GM23338 (cell line): ENCODE results near the gene ADGRF1. TPM values are rescaled to one million over a fixed set of nuclear protein-coding genes. Genes with fewer than 3 reads are reported as not detected.

ENCODE experiments used
- ATAC-seq: fragments of 200-7000 bp; cut with Tn5 transposase; 3 replicates; pipeline ENCODE4 v1.9.1; 2020
- DNase-seq: peaks from one replicate; pipeline ENCODE4 v3.0.0-alpha.2; 2015; ENCODE audit warnings: low spot score
- H2AFZ ChIP-seq: fragments of 200-600 bp; sonication (generic); 2 replicates; pipeline ENCODE4 v1.8.0; 2016; ENCODE audit warnings: antibody characterized with exemption, mild to moderate bottlenecking, moderate library complexity
- H3F3A ChIP-seq: fragments of 200-600 bp; sonication (generic); replicated peaks from 2 replicates; pipeline ENCODE4 v1.8.0; 2017; ENCODE audit warnings: antibody characterized with exemption, mixed run types, low read depth
- H3K27ac ChIP-seq: fragments of 200-600 bp; sonication (generic); 2 replicates; pipeline ENCODE4 v1.6.1; 2016; ENCODE audit warnings: low read depth
- H3K27me3 ChIP-seq: fragments of 200-600 bp; sonication (generic); 2 replicates; pipeline ENCODE4 v1.8.0; 2016; ENCODE audit warnings: mild to moderate bottlenecking, mixed run types, moderate library complexity; ENCODE audit not compliant: insufficient read depth
- H3K36me3 ChIP-seq: fragments of 200-600 bp; sonication (generic); 2 replicates; pipeline ENCODE4 v1.8.0; 2016; ENCODE audit warnings: mild to moderate bottlenecking; ENCODE audit not compliant: insufficient read depth
- H3K4me1 ChIP-seq: fragments of 200-600 bp; sonication (generic); 2 replicates; pipeline ENCODE4 v1.8.0; 2016; ENCODE audit warnings: mild to moderate bottlenecking, moderate library complexity; ENCODE audit not compliant: insufficient read depth
- H3K4me2 ChIP-seq: fragments of 200-600 bp; sonication (generic); 2 replicates; pipeline ENCODE4 v1.7.1; 2017; ENCODE audit warnings: mixed run types
- H3K4me3 ChIP-seq: fragments of 200-600 bp; sonication (generic); 2 replicates; pipeline ENCODE4 v1.6.1; 2016; ENCODE audit warnings: mixed run types
- H3K79me2 ChIP-seq: fragments of 200-600 bp; sonication (generic); replicated peaks from 2 replicates; pipeline ENCODE4 v1.8.0; 2017; ENCODE audit warnings: mild to moderate bottlenecking; ENCODE audit not compliant: insufficient read depth
- H3K9me2 ChIP-seq: fragments of 200-600 bp; sonication (generic); 2 replicates; pipeline ENCODE4 v1.8.0; 2017; ENCODE audit not compliant: insufficient read depth
- H4K20me1 ChIP-seq: fragments of 200-600 bp; sonication (generic); replicated peaks from 2 replicates; pipeline ENCODE4 v1.8.0; 2017; ENCODE audit warnings: mild to moderate bottlenecking; ENCODE audit not compliant: insufficient read depth
- H3K27ac Mint-ChIP-seq: 2 replicates; pipeline ENCODE4 v1.8.0; 2020; ENCODE audit warnings: inconsistent platforms, mild to moderate bottlenecking, moderate library complexity, mixed read lengths
- H3K27me3 Mint-ChIP-seq: 3 replicates; pipeline ENCODE4 v1.8.0; 2022; ENCODE audit warnings: low read depth, mild to moderate bottlenecking, moderate library complexity, mixed read lengths, inconsistent platforms; ENCODE audit not compliant: insufficient read depth, poor library complexity
- H3K36me3 Mint-ChIP-seq: 3 replicates; pipeline ENCODE4 v1.8.0; 2021; ENCODE audit warnings: low read depth, mild to moderate bottlenecking, inconsistent platforms, moderate library complexity, mixed read lengths
- H3K4me1 Mint-ChIP-seq: 3 replicates; pipeline ENCODE4 v1.8.0; 2020; ENCODE audit warnings: mild to moderate bottlenecking, inconsistent platforms, mixed read lengths
- H3K4me3 Mint-ChIP-seq: 3 replicates; pipeline ENCODE4 v1.8.0; 2021; ENCODE audit warnings: moderate library complexity, mild to moderate bottlenecking, inconsistent platforms, mixed read lengths
- H3K9me3 Mint-ChIP-seq: 3 replicates; pipeline ENCODE4 v1.8.0; 2020; ENCODE audit warnings: moderate library complexity, mild to moderate bottlenecking, inconsistent platforms, mixed read lengths
- EZH2phosphoT487 ChIP-seq: fragments of 200-600 bp; sonication (generic); IDR thresholded peaks from one replicate; pipeline ENCODE4 v1.8.1; 2018; ENCODE audit warnings: antibody characterized with exemption; ENCODE audit not compliant: unreplicated experiment
- JUNB ChIP-seq: IDR thresholded peaks from one replicate; pipeline ENCODE4 v1.6.1; 2016; ENCODE audit warnings: antibody characterized with exemption; ENCODE audit not compliant: unreplicated experiment
- NANOG ChIP-seq: IDR thresholded peaks from 2 replicates; pipeline ENCODE4 v1.6.1; 2016; ENCODE audit warnings: antibody characterized with exemption, borderline replicate concordance
- POLR2AphosphoS5 ChIP-seq: IDR thresholded peaks from 2 replicates; pipeline ENCODE4 v1.6.1; 2016; ENCODE audit warnings: antibody characterized with exemption, low read depth
- STAT1 ChIP-seq: IDR thresholded peaks from one replicate; pipeline ENCODE4 v1.6.1; 2016; ENCODE audit warnings: antibody characterized with exemption; ENCODE audit not compliant: unreplicated experiment
- ZNF114 ChIP-seq: fragments of 250-450 bp; sonication (Bioruptor Pico); IDR thresholded peaks from 2 replicates; pipeline ENCODE4 v1.5.0; 2020; ENCODE audit warnings: mild to moderate bottlenecking, moderate library complexity
- polyA plus RNA-seq: library from polyadenylated mRNA; unstranded; fragments of >200 nt; fragmentation: Nextera tagmentation; extraction: Ambion mirVana; gene quantifications from 2 replicates; pipeline ENCODE4 v1.2.1, GENCODE V29; 2016
- total RNA-seq: library from RNA; depleted of rRNA; stranded (reverse); fragments of >200 nt; shearing (Covaris generic); gene quantifications from 2 replicates; pipeline ENCODE4 v1.2.3, GENCODE V29; 2014
- TF ChIP-seq, protein P1 (sequence below): IDR thresholded peaks from one replicate; pipeline ENCODE4 v1.6.1; 2018; ENCODE audit warnings: antibody characterized with exemption; ENCODE audit not compliant: unreplicated experiment
- TF ChIP-seq, protein P2 (sequence below), 2 experiments: fragments of 200-600 bp in 1 of 2; sonication (generic) in 1 of 2; conservative IDR thresholded peaks; 2 replicates each; pipeline versions ENCODE4 v1.5.1 to v1.6.1; 2016 to 2017; ENCODE audit warnings: antibody characterized with exemption in 2 of 2, low read depth in 2 of 2, mild to moderate bottlenecking in 2 of 2, moderate library complexity in 1 of 2
- TF ChIP-seq, protein P3 (sequence below): IDR thresholded peaks from 2 replicates; pipeline ENCODE4 v1.6.1; 2016; ENCODE audit warnings: antibody characterized with exemption
- TF ChIP-seq, protein P4 (sequence below): fragments of 250-450 bp; sonication (Bioruptor Pico); IDR thresholded peaks from 2 replicates; pipeline ENCODE4 v1.5.0; 2020; ENCODE audit warnings: mild to moderate bottlenecking, moderate library complexity

The ADGRF1 gene
- total and polyA plus RNA-seq, 2 experiments from 2014 or later = not detected

DNA sequence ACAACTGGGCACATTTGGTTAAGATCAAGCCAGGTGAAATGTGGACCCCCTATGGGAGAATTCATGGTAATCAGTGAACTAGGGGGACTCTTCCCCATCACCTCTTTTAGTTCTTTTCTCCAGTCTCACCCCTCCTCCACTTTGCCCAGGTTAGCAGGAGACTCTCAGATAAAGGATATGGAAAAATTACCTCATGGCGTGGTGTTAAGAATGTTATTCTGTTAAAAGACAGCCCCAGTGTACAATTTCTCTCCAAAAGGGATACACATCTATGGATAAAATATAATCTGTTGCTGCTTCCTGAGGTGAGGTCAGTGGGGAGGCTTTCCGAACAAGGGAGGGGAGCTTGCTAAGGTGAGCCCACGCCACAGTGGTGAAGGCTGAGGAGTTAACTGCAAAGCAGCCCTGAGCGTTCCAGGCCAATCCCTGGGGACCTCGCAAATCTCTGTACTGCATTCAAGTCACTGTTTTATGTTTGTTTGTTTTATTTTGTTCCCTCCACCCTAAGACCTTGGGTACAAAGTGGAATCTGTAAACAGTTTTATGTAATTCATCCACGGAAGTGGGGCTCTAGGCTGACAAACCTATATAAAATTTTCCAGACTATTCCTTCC, 52.0 kb downstream of the ADGRF1 start (continued):
- no peak for TF ChIP-seq NANOG
- TF ChIP-seq, protein P1, sequence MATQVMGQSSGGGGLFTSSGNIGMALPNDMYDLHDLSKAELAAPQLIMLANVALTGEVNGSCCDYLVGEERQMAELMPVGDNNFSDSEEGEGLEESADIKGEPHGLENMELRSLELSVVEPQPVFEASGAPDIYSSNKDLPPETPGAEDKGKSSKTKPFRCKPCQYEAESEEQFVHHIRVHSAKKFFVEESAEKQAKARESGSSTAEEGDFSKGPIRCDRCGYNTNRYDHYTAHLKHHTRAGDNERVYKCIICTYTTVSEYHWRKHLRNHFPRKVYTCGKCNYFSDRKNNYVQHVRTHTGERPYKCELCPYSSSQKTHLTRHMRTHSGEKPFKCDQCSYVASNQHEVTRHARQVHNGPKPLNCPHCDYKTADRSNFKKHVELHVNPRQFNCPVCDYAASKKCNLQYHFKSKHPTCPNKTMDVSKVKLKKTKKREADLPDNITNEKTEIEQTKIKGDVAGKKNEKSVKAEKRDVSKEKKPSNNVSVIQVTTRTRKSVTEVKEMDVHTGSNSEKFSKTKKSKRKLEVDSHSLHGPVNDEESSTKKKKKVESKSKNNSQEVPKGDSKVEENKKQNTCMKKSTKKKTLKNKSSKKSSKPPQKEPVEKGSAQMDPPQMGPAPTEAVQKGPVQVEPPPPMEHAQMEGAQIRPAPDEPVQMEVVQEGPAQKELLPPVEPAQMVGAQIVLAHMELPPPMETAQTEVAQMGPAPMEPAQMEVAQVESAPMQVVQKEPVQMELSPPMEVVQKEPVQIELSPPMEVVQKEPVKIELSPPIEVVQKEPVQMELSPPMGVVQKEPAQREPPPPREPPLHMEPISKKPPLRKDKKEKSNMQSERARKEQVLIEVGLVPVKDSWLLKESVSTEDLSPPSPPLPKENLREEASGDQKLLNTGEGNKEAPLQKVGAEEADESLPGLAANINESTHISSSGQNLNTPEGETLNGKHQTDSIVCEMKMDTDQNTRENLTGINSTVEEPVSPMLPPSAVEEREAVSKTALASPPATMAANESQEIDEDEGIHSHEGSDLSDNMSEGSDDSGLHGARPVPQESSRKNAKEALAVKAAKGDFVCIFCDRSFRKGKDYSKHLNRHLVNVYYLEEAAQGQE = no peak
- no peak for TF ChIP-seq EZH2phosphoT487
- TF ChIP-seq, protein P2, sequence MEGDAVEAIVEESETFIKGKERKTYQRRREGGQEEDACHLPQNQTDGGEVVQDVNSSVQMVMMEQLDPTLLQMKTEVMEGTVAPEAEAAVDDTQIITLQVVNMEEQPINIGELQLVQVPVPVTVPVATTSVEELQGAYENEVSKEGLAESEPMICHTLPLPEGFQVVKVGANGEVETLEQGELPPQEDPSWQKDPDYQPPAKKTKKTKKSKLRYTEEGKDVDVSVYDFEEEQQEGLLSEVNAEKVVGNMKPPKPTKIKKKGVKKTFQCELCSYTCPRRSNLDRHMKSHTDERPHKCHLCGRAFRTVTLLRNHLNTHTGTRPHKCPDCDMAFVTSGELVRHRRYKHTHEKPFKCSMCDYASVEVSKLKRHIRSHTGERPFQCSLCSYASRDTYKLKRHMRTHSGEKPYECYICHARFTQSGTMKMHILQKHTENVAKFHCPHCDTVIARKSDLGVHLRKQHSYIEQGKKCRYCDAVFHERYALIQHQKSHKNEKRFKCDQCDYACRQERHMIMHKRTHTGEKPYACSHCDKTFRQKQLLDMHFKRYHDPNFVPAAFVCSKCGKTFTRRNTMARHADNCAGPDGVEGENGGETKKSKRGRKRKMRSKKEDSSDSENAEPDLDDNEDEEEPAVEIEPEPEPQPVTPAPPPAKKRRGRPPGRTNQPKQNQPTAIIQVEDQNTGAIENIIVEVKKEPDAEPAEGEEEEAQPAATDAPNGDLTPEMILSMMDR (conservative IDR thresholded peaks at IDR 0.05; ENCODE audit: low read depth in 2 of 2) = no peak
- TF ChIP-seq, protein P3, sequence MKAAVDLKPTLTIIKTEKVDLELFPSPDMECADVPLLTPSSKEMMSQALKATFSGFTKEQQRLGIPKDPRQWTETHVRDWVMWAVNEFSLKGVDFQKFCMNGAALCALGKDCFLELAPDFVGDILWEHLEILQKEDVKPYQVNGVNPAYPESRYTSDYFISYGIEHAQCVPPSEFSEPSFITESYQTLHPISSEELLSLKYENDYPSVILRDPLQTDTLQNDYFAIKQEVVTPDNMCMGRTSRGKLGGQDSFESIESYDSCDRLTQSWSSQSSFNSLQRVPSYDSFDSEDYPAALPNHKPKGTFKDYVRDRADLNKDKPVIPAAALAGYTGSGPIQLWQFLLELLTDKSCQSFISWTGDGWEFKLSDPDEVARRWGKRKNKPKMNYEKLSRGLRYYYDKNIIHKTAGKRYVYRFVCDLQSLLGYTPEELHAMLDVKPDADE = no peak

DNA sequence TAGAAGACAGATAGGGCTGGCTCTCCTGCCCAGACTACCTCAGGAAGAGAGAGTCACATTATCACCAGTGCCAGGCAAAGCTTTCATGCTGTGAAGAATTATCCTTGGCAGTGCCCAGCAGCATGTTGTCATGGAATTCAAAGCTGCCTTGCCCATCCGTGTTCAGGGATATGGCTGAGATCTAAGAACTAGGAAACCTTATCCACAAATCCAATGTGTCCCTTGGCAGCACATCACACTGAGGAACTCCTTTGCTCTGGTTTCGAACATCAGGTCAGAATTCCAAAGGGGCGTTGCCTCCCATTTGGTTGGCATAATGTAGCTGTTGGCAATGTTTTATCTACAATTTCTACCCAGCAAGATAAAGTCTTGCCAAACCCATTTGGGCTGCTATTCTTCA, 52.7 kb downstream of the ADGRF1 start:
- no peaks in the 10 kb centered on the region for H3K27me3 ChIP-seq
- H3K9me2 ChIP-seq = no peaks in the 10 kb centered on the region
- H3F3A ChIP-seq = no peaks in the 10 kb centered on the region
- no peaks in the 10 kb centered on the region for H4K20me1 ChIP-seq
- H3K36me3 ChIP-seq = no peaks in the 10 kb centered on the region
- H3K79me2 ChIP-seq = no peaks in the 10 kb centered on the region
- Mint-ChIP-seq H3K27ac (no peak overlapping the region), H3K4me1 (no peaks in the 10 kb centered on the region), H3K36me3 (no peaks in the 10 kb centered on the region), H3K4me3 (no peak overlapping the region), H3K27me3 (peaks cover 7% of the 10 kb centered on the region), H3K9me3 (no peaks in the 10 kb centered on the region)
- no peaks in the 10 kb centered on the region for H3K4me1 ChIP-seq
- no peak for DNase-seq
- no peak overlapping the region for H3K4me3 ChIP-seq
- no peak overlapping the region for H3K27ac ChIP-seq
- no peak overlapping the region for H3K4me2 ChIP-seq
- H2AFZ ChIP-seq = no peak overlapping the region
- ATAC-seq = no peak
- TF ChIP-seq NANOG (no peak), STAT1 (no peak), JUNB (no peak), ZNF114 (CRISPR knock-in tag) (no peak), POLR2AphosphoS5 (no peak), EZH2phosphoT487 (no peak)
- TF ChIP-seq, protein P4, sequence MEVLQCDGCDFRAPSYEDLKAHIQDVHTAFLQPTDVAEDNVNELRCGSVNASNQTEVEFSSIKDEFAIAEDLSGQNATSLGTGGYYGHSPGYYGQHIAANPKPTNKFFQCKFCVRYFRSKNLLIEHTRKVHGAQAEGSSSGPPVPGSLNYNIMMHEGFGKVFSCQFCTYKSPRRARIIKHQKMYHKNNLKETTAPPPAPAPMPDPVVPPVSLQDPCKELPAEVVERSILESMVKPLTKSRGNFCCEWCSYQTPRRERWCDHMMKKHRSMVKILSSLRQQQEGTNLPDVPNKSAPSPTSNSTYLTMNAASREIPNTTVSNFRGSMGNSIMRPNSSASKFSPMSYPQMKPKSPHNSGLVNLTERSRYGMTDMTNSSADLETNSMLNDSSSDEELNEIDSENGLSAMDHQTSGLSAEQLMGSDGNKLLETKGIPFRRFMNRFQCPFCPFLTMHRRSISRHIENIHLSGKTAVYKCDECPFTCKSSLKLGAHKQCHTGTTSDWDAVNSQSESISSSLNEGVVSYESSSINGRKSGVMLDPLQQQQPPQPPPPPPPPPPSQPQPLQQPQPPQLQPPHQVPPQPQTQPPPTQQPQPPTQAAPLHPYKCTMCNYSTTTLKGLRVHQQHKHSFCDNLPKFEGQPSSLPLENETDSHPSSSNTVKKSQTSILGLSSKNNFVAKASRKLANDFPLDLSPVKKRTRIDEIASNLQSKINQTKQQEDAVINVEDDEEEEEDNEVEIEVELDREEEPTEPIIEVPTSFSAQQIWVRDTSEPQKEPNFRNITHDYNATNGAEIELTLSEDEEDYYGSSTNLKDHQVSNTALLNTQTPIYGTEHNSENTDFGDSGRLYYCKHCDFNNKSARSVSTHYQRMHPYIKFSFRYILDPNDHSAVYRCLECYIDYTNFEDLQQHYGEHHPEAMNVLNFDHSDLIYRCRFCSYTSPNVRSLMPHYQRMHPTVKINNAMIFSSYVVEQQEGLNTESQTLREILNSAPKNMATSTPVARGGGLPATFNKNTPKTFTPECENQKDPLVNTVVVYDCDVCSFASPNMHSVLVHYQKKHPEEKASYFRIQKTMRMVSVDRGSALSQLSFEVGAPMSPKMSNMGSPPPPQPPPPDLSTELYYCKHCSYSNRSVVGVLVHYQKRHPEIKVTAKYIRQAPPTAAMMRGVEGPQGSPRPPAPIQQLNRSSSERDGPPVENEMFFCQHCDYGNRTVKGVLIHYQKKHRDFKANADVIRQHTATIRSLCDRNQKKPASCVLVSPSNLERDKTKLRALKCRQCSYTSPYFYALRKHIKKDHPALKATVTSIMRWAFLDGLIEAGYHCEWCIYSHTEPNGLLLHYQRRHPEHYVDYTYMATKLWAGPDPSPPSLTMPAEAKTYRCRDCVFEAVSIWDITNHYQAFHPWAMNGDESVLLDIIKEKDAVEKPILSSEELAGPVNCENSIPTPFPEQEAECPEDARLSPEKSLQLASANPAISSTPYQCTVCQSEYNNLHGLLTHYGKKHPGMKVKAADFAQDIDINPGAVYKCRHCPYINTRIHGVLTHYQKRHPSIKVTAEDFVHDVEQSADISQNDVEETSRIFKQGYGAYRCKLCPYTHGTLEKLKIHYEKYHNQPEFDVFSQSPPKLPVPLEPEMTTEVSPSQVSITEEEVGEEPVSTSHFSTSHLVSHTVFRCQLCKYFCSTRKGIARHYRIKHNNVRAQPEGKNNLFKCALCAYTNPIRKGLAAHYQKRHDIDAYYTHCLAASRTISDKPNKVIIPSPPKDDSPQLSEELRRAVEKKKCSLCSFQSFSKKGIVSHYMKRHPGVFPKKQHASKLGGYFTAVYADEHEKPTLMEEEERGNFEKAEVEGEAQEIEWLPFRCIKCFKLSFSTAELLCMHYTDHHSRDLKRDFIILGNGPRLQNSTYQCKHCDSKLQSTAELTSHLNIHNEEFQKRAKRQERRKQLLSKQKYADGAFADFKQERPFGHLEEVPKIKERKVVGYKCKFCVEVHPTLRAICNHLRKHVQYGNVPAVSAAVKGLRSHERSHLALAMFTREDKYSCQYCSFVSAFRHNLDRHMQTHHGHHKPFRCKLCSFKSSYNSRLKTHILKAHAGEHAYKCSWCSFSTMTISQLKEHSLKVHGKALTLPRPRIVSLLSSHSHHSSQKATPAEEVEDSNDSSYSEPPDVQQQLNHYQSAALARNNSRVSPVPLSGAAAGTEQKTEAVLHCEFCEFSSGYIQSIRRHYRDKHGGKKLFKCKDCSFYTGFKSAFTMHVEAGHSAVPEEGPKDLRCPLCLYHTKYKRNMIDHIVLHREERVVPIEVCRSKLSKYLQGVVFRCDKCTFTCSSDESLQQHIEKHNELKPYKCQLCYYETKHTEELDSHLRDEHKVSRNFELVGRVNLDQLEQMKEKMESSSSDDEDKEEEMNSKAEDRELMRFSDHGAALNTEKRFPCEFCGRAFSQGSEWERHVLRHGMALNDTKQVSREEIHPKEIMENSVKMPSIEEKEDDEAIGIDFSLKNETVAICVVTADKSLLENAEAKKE (CRISPR knock-in tag) = no peak
- TF ChIP-seq, protein P3 = no peak
